WTC11 (cell line): ENCODE data around the gene WDR53. TPM values are rescaled to one million over a fixed set of nuclear protein-coding genes. Genes with fewer than 3 reads are reported as not detected.
"Not testable (repeated sequence)": the region's sequence is repeated elsewhere in the genome, so short reads cannot be mapped to it uniquely, and the experiment has no call there.

Source experiments
- ATAC-seq: fragments of 200-7000 bp; cut with Tn5 transposase; 2 replicates; pipeline ENCODE4 v1.10.0; 2021; ENCODE audit warnings: mild to moderate bottlenecking, moderate library complexity
- CTCF ChIA-PET: fragments of 300-600 bp; sonication (Branson Sonifier 250); formaldehyde crosslinking; loops from one replicate; lab custom pipeline; 2021; ENCODE audit warnings: antibody characterized with exemption; lab: Charles Lee
- POLR2A ChIA-PET: fragments of 350-600 bp; sonication (Branson Sonifier 250); formaldehyde crosslinking; loops from one replicate; lab custom pipeline; 2021; ENCODE audit warnings: antibody characterized with exemption; lab: Charles Lee
- DNase-seq: peaks from one replicate; pipeline ENCODE4 v3.0.0; 2021; ENCODE audit warnings: low spot score
- H3K27ac Mint-ChIP-seq: 2 replicates; pipeline ENCODE4 v1.8.0; 2021; ENCODE audit warnings: mixed read lengths
- H3K27me3 Mint-ChIP-seq: 2 replicates; pipeline ENCODE4 v1.8.0; 2021; ENCODE audit warnings: low read depth, mild to moderate bottlenecking, moderate library complexity, mixed read lengths
- H3K36me3 Mint-ChIP-seq: 2 replicates; pipeline ENCODE4 v1.8.0; 2021; ENCODE audit warnings: mixed read lengths
- H3K4me1 Mint-ChIP-seq: 2 replicates; pipeline ENCODE4 v1.8.0; 2022; ENCODE audit warnings: mixed read lengths
- H3K4me3 Mint-ChIP-seq: 2 replicates; pipeline ENCODE4 v1.8.0; 2021; ENCODE audit warnings: mild to moderate bottlenecking, moderate library complexity, mixed read lengths
- H3K9me3 Mint-ChIP-seq: 2 replicates; pipeline ENCODE4 v1.8.0; 2021; ENCODE audit warnings: mixed read lengths
- ERG ChIP-seq: fragments of 250-450 bp; sonication (Bioruptor Pico); IDR thresholded peaks from 2 replicates; pipeline ENCODE4 v1.8.0; 2021; ENCODE audit warnings: mild to moderate bottlenecking
- FOXK1 ChIP-seq: sonication (generic); formaldehyde crosslinking; IDR thresholded peaks from 2 replicates; pipeline ENCODE4 v1.8.0; 2022; ENCODE audit warnings: mild to moderate bottlenecking, moderate library complexity, missing genetic modification reagents
- IRF2 ChIP-seq: sonication (generic); formaldehyde crosslinking; IDR thresholded peaks from 2 replicates; pipeline ENCODE4 v1.8.0; 2022; ENCODE audit warnings: low read depth, missing genetic modification reagents, borderline replicate concordance
- JAZF1 ChIP-seq: fragments of 250-450 bp; sonication (Bioruptor Pico); IDR thresholded peaks from 2 replicates; pipeline ENCODE4 v1.9.0; 2021; ENCODE audit warnings: moderate library complexity, mild to moderate bottlenecking, inconsistent platforms
- MLX ChIP-seq: sonication (generic); formaldehyde crosslinking; IDR thresholded peaks from 2 replicates; pipeline ENCODE4 v1.8.1; 2023; ENCODE audit warnings: mild to moderate bottlenecking, missing genetic modification reagents, moderate library complexity
- NR1H2 ChIP-seq: sonication (generic); formaldehyde crosslinking; IDR thresholded peaks from 2 replicates; pipeline ENCODE4 v1.9.0; 2021; ENCODE audit warnings: mild to moderate bottlenecking, moderate library complexity, missing genetic modification reagents
- PREB ChIP-seq: sonication (generic); formaldehyde crosslinking; IDR thresholded peaks from 2 replicates; pipeline ENCODE4 v1.8.1; 2022; ENCODE audit warnings: mild to moderate bottlenecking, missing genetic modification reagents, moderate library complexity, borderline replicate concordance
- RORB ChIP-seq: fragments of 250-450 bp; sonication (Bioruptor Pico); IDR thresholded peaks from 2 replicates; pipeline ENCODE4 v1.9.0; 2021; ENCODE audit warnings: mild to moderate bottlenecking
- SOX15 ChIP-seq: fragments of 250-450 bp; sonication (Bioruptor Pico); IDR thresholded peaks from 2 replicates; pipeline ENCODE4 v1.9.0; 2021; ENCODE audit warnings: mild to moderate bottlenecking
- TEAD4 ChIP-seq: sonication (generic); formaldehyde crosslinking; IDR thresholded peaks from 2 replicates; pipeline ENCODE4 v1.8.0; 2022; ENCODE audit warnings: mild to moderate bottlenecking, missing genetic modification reagents
- USF2 ChIP-seq: sonication (generic); formaldehyde crosslinking; IDR thresholded peaks from 2 replicates; pipeline ENCODE4 v1.8.1; 2023; ENCODE audit warnings: mild to moderate bottlenecking, missing genetic modification reagents, moderate library complexity
- ZNF416 ChIP-seq: fragments of 250-450 bp; sonication (Bioruptor Pico); IDR thresholded peaks from 2 replicates; pipeline ENCODE4 v1.9.0; 2021; ENCODE audit warnings: mild to moderate bottlenecking, inconsistent platforms
- ZNF671 ChIP-seq: fragments of 250-450 bp; sonication (Bioruptor Pico); IDR thresholded peaks from 2 replicates; pipeline ENCODE4 v1.8.0; 2021; ENCODE audit warnings: mild to moderate bottlenecking
- total RNA-seq: library from RNA; stranded (reverse); gene quantifications from 3 replicates; pipeline ENCODE4 v1.2.3, GENCODE V29; 2021
- TF ChIP-seq, protein P1 (sequence below): sonication (generic); formaldehyde crosslinking; IDR thresholded peaks from 2 replicates; pipeline ENCODE4 v1.8.0; 2022; ENCODE audit warnings: missing genetic modification reagents
- TF ChIP-seq, protein P2 (sequence below): sonication (generic); formaldehyde crosslinking; IDR thresholded peaks from 2 replicates; pipeline ENCODE4 v1.8.0; 2022; ENCODE audit warnings: mild to moderate bottlenecking, missing genetic modification reagents
- TF ChIP-seq, protein P3 (sequence below): sonication (generic); formaldehyde crosslinking; conservative IDR thresholded peaks from 2 replicates; pipeline ENCODE4 v1.8.1; 2023; ENCODE audit warnings: mild to moderate bottlenecking, low read depth, missing genetic modification reagents, moderate library complexity
- TF ChIP-seq, protein P4 (sequence below): fragments of 250-450 bp; sonication (Bioruptor Pico); IDR thresholded peaks from 2 replicates; pipeline ENCODE4 v1.9.0; 2021; ENCODE audit warnings: moderate library complexity, mild to moderate bottlenecking, inconsistent platforms, borderline replicate concordance
- TF ChIP-seq, protein P5 (sequence below): sonication (generic); formaldehyde crosslinking; IDR thresholded peaks from 2 replicates; pipeline ENCODE4 v1.8.0; 2023; ENCODE audit warnings: mild to moderate bottlenecking, missing genetic modification reagents

Gene WDR53
- total RNA-seq, 1 experiment from 2014 or later, result 21.4 TPM

DNA sequence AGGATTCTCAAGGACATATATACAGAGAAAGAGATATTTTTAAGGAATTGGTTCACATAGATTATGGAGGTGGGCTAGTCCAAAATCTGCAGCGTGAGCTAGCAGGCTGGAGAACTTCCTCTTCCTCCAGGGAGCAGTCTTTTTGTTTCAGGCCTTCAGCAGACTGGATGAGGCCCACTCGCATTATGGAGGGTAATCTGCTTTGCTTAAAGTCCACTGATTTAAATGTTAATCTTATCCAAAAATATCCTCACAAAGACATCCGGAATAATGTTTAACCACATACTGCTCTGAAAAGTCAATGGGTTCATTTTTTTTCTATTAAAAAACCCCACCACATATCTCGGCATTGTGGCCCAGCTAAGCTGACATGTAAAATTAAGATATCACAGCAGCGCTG lies 48.9 kb upstream of the WDR53 start (continued):
- no peak for TF ChIP-seq USF2
- TF ChIP-seq RORB (CRISPR knock-in tag), result no peak
- no peak for TF ChIP-seq NR1H2 (CRISPR knock-in tag)
- TF ChIP-seq ZNF671 (CRISPR knock-in tag), result no peak
- no peak for TF ChIP-seq TEAD4 (CRISPR knock-in tag)
- TF ChIP-seq FOXK1 (CRISPR knock-in tag), result no peak
- TF ChIP-seq SOX15 (CRISPR knock-in tag), result no peak
- TF ChIP-seq, protein P1, sequence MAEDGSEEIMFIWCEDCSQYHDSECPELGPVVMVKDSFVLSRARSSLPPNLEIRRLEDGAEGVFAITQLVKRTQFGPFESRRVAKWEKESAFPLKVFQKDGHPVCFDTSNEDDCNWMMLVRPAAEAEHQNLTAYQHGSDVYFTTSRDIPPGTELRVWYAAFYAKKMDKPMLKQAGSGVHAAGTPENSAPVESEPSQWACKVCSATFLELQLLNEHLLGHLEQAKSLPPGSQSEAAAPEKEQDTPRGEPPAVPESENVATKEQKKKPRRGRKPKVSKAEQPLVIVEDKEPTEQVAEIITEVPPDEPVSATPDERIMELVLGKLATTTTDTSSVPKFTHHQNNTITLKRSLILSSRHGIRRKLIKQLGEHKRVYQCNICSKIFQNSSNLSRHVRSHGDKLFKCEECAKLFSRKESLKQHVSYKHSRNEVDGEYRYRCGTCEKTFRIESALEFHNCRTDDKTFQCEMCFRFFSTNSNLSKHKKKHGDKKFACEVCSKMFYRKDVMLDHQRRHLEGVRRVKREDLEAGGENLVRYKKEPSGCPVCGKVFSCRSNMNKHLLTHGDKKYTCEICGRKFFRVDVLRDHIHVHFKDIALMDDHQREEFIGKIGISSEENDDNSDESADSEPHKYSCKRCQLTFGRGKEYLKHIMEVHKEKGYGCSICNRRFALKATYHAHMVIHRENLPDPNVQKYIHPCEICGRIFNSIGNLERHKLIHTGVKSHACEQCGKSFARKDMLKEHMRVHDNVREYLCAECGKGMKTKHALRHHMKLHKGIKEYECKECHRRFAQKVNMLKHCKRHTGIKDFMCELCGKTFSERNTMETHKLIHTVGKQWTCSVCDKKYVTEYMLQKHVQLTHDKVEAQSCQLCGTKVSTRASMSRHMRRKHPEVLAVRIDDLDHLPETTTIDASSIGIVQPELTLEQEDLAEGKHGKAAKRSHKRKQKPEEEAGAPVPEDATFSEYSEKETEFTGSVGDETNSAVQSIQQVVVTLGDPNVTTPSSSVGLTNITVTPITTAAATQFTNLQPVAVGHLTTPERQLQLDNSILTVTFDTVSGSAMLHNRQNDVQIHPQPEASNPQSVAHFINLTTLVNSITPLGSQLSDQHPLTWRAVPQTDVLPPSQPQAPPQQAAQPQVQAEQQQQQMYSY (CRISPR knock-in tag), result no peak
- no peak for TF ChIP-seq ZNF416 (CRISPR knock-in tag)

DNA sequence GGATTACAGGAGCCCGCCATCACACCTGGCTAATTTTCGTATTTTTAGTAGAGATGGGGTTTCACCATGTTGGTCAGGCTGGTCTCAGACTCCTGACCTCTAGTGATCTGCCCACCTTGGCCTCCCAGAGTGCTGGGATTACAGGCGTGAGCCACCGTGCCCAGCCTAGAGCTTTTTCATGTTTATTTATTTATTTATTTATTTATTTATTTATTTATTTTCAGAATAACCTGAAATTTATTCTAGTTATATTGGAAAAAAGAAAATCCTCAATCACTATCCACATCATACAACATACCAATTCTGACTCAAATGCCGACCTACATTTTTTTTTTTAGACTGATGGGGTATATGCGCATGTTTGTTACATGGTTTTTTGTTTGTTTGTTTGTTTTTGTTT lies 46.9 kb upstream of the WDR53 start:
- H3K9me3 Mint-ChIP-seq, POLR2A ChIA-PET, H3K27me3 Mint-ChIP-seq, H3K36me3 Mint-ChIP-seq, CTCF ChIA-PET, DNase-seq, ATAC-seq, H3K4me3 Mint-ChIP-seq, H3K27ac Mint-ChIP-seq: not testable (repeated sequence)
- peaks cover 22% of the 10 kb centered on the region for H3K4me1 Mint-ChIP-seq

DNA sequence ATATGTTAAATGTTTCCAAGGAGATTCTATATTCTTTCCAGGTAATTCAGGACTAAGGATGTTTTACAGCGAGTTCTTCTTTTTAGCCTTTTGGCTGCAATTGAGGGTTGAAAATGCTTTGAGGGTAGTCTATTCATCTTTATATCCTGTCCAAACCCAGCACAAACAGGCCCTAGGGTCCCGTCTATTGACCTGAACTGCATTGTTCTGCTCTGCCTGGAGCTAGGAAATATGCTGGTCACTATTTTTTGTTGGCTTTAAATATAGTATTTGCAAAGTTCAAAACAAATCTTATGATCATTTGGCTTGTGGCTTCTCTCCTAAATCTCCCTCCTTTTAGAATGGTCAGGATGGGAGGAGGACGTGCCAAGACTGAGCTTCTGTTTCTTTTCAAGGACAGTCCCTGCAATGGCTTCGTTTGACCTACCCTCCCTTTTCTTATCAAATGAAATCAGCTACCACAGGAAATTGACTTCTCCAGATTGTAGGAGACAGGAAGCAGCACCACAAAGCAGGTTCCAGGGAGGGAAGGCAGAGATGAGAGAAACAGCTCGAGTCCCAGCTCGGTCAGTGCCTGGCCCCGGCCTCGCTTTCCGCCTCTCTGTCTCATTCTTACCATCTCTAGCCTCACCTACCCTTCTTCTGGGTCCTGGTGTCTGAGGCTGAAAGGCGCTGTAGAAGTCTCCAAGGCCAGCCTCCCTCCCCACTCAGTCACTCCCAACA lies 43.6 kb upstream of the WDR53 start:
- Mint-ChIP-seq H3K27ac (peak overlapping the region; percentile 25), H3K4me3 (no peak overlapping the region)
- POLR2A ChIA-PET, result interaction anchor here (0.6 kb wide), 1 partner anchor 475 kb away, joined by 3 read pairs; no protein-coding TSS in a partner anchor
- TF ChIP-seq, protein P2, sequence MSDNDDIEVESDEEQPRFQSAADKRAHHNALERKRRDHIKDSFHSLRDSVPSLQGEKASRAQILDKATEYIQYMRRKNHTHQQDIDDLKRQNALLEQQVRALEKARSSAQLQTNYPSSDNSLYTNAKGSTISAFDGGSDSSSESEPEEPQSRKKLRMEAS (CRISPR knock-in tag), result no peak
- TF ChIP-seq ERG (CRISPR knock-in tag) (no peak), JAZF1 (no peak), MLX (CRISPR knock-in tag) (no peak), ZNF671 (CRISPR knock-in tag) (no peak), IRF2 (no peak), PREB (CRISPR knock-in tag) (no peak)
- TF ChIP-seq, protein P3, sequence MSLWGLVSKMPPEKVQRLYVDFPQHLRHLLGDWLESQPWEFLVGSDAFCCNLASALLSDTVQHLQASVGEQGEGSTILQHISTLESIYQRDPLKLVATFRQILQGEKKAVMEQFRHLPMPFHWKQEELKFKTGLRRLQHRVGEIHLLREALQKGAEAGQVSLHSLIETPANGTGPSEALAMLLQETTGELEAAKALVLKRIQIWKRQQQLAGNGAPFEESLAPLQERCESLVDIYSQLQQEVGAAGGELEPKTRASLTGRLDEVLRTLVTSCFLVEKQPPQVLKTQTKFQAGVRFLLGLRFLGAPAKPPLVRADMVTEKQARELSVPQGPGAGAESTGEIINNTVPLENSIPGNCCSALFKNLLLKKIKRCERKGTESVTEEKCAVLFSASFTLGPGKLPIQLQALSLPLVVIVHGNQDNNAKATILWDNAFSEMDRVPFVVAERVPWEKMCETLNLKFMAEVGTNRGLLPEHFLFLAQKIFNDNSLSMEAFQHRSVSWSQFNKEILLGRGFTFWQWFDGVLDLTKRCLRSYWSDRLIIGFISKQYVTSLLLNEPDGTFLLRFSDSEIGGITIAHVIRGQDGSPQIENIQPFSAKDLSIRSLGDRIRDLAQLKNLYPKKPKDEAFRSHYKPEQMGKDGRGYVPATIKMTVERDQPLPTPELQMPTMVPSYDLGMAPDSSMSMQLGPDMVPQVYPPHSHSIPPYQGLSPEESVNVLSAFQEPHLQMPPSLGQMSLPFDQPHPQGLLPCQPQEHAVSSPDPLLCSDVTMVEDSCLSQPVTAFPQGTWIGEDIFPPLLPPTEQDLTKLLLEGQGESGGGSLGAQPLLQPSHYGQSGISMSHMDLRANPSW, result no peak
- TF ChIP-seq, protein P4, sequence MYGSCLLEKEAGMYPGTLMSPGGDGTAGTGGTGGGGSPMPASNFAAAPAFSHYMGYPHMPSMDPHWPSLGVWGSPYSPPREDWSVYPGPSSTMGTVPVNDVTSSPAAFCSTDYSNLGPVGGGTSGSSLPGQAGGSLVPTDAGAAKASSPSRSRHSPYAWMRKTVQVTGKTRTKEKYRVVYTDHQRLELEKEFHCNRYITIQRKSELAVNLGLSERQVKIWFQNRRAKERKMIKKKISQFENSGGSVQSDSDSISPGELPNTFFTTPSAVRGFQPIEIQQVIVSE, result no peak
- TF ChIP-seq, protein P5, sequence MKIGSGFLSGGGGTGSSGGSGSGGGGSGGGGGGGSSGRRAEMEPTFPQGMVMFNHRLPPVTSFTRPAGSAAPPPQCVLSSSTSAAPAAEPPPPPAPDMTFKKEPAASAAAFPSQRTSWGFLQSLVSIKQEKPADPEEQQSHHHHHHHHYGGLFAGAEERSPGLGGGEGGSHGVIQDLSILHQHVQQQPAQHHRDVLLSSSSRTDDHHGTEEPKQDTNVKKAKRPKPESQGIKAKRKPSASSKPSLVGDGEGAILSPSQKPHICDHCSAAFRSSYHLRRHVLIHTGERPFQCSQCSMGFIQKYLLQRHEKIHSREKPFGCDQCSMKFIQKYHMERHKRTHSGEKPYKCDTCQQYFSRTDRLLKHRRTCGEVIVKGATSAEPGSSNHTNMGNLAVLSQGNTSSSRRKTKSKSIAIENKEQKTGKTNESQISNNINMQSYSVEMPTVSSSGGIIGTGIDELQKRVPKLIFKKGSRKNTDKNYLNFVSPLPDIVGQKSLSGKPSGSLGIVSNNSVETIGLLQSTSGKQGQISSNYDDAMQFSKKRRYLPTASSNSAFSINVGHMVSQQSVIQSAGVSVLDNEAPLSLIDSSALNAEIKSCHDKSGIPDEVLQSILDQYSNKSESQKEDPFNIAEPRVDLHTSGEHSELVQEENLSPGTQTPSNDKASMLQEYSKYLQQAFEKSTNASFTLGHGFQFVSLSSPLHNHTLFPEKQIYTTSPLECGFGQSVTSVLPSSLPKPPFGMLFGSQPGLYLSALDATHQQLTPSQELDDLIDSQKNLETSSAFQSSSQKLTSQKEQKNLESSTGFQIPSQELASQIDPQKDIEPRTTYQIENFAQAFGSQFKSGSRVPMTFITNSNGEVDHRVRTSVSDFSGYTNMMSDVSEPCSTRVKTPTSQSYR (CRISPR knock-in tag), result no peak

More for the DNA sequence above, 43.6 kb upstream of the WDR53 start:
- ATAC-seq (no peak; the same call in 1 of the 2 replicates), DNase-seq (no peak)
- CTCF ChIA-PET, result interaction anchor here (1.2 to 2.4 kb wide), 5 partner anchors 13 to 336 kb away, joined by 3 to 14 read pairs (median 5); no protein-coding TSS in a partner anchor
- H3K27me3 Mint-ChIP-seq, result no peaks in the 10 kb centered on the region
- no peaks in the 10 kb centered on the region for H3K9me3 Mint-ChIP-seq
- H3K36me3 Mint-ChIP-seq, result no peaks in the 10 kb centered on the region
- peaks cover 17% of the 10 kb centered on the region for H3K4me1 Mint-ChIP-seq
